Pons (tissue), 1 donor: ENCODE data around the gene ADGRL3.
A peak's percentile ranks its signal among the peaks of the same experiment; 100 is the strongest.
"Not testable (repeated sequence)": the region's sequence is repeated elsewhere in the genome, so short reads cannot be mapped to it uniquely, and the experiment has no call there.

Source experiments
- DNase-seq: peaks from one replicate; pipeline ENCODE4 v3.0.0-alpha.2; 2016; ENCODE audit warnings: low spot score

The ADGRL3 gene

GRCh38 chr4:61812171-61812570, 612.0 kb downstream of the ADGRL3 start:
- DNase-seq, result no peak

DNA sequence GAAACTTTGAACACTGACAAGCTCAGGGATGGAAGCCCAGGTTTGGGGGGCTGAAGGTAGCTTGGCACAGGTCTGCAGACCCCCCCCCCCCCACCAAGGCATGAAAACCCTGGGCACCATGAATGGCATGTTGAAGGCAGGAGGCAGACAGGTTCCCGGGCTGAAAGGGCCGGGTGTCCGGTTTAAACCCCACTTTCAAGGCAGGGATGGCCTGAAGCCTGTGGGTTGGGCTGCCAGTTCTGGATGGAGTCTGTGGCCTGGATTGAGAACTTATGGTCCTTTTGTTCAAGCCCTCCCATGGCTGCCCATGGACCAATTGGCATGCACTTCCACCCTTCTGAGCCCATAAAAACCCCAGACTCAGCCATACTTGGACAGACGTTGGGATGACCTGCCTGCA, 616.9 kb downstream of the ADGRL3 start:
- DNase-seq, result no peak

GRCh38 chr4:61820136-61820535, 620.0 kb downstream of the ADGRL3 start:
- DNase-seq, result no peak

DNA sequence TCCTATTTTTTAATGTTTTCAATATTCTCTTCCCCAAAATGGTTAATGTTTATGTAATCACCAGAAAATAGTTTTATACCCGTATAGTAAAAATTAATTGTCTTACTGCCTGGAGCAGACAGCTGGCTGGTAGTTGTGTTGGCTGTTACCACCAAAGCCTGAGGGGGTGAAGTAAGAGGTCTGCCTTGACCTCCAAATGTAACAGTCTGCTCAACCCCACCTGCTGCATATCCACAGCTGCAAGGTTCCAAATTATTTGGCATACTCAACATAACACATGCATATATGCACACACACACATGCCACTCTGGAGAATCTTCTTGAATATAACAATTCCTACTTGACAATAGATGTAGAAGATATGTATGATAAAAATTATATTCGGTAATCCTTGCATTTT, 624.3 kb downstream of the ADGRL3 start:
- DNase-seq, result no peak

GRCh38 chr4:61827907-61828391, 627.8 kb downstream of the ADGRL3 start:
- no peak for DNase-seq

DNA sequence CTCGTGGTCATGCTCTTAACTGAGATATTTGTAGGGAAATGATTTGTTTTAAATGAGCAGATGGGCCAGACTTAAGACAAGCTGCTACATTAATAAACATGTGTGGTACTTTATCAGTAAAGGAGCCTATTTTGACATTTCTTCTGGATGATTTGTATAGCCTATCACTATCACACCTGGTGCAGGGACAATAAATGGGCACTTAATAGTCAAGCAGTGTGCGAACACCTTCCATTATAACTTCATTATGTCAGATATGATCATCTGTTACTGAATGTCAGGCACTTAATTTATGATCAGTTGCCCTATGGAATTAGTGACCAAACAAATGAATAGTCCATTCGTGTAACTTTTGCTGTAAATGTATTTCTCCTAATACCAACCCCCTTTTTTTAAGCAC, 628.8 kb downstream of the ADGRL3 start:
- DNase-seq, result no peak

- no peak for DNase-seq
These were observed 631.9 kb downstream of the ADGRL3 start for GRCh38 chr4:61831987-61832386.

DNA sequence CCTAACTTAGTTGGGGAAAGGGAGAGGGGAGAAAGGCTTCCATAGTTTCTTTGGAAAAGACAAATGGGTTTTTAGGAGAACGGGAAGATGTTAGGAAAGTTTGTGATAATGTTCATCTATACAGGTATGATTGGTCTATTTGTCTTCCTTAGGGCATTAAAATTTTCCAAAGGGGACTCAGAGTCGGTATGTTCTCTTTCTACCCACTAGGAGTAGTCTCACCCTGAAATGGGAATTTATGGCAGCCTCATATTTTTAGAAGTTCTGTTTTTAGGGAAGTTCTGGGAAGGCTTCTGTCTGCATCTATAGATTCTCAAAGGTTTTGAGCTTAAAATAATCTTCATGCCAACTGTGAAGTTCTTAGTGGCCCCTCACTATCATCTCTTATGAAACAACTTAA, 637.3 kb downstream of the ADGRL3 start:
- no peak for DNase-seq

DNA sequence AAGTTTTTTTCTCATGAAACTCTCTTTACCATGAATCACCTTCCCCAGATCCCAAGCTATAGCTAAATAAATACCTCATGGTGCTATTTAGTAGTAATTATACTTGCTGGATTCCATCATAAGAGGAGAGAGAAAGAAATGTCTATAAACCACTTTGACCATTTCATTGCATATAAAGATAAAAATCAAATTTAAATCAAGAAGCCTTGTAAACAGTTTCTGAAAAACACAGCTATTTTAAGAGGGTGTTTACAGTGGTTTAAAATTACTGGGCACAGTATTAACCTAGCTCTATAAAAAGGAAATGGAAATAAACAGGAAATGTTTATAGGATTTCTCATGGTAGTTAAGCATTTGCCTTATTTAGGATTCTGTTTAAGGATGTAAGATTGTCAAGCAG, 637.9 kb downstream of the ADGRL3 start:
- DNase-seq, result no peak

- no peak for DNase-seq
These were observed 641.6 kb downstream of the ADGRL3 start for GRCh38 chr4:61841714-61842113.

DNA sequence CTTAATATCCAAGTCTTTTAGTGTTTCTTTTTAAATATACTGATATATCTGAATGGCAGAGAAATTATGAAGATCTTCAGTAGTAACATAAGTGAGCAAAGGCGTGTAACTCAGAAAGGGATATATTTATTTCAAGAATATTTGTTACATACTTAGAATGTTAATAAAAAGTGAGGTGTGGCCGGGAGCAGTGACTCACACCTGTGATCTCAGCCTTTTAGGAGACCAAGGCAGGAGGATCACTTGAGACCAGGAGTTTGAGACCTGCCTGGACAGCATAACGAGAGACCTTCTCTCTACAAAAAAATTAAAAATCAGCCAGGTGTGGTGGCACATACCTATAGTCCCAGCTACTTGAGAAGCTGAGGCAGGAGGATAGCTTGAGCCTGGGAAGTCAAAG, 651.0 kb downstream of the ADGRL3 start:
- DNase-seq, result no peak

GRCh38 chr4:61852105-61852504, 652.0 kb downstream of the ADGRL3 start:
- not testable (repeated sequence) for DNase-seq

- no peak for DNase-seq
These were observed 652.9 kb downstream of the ADGRL3 start for GRCh38 chr4:61853041-61853440.

GRCh38 chr4:61860376-61860775, 660.2 kb downstream of the ADGRL3 start:
- DNase-seq, result no peak

DNA sequence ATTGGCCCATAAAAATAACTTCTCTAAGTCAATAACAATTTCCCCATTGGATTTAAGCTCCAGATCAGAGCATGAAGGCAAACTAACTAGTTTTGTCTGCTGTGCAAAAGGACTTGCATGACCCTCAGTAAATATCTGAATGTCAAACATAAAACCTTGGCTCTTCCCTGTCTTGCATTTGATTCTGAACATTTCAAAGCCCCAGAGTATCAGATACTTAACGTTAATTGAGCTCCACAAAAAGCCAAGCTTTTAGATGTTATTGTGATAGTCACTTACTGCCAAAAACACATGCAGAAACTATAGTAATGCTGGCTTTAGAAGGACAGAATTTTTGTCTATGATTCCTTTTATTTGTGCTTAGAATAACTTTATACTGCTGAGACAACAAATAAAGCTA, 664.2 kb downstream of the ADGRL3 start:
- DNase-seq, result no peak

DNA sequence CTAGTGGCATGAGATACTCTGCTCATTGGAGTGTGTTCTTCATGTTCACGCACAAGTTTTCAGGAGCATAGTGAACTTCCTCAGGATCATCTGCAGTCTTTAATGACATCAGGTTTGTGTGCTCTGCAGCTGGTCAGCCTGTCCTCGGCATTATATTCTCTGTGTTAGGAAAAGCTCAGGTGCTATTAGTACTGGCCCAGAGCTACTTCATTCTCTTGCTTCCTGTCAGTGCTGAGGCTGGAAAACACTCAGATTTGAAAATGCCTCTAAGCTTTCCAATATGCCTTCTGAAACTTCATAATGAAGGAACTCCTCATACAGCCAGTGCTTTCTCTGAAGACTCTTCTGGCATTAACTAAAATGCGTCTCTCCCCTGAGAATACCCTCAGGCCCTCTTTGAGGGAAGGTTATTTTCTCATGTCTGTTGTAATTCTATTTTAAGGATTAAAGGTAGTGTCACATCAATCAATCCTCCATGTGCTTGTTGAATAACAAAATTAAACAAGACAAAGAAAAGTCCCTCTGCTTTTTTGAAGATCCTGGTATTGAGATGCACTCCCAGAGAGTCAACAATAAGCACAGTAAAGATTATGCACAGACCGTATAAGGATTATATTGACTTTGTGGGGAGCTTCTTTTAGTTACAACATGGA, 666.4 kb downstream of the ADGRL3 start:
- DNase-seq, result no peak

- peak; percentile 67 for DNase-seq
These were observed 672.9 kb downstream of the ADGRL3 start for GRCh38 chr4:61872983-61873382.

GRCh38 chr4:61877266-61877665, 677.1 kb downstream of the ADGRL3 start:
- DNase-seq, result no peak

DNA sequence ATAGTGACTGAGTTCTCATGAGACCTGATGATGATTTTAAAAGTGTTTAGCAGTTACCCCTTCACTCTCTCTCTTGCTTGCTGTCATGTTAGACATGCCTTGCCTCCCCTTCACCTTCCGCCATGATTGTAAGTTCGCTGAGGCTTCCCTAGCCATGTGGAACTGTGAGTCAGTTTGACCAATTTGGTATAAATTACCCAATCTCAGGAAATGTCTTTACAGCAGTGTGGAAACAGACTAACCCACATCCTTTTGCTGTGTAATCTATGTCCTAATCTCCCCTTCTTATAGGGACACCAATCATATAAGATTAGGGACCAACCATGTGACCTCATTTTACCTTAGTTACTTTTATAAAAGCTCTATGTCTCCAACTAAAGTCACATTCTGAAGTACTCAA, 677.8 kb downstream of the ADGRL3 start:
- no peak for DNase-seq

DNA sequence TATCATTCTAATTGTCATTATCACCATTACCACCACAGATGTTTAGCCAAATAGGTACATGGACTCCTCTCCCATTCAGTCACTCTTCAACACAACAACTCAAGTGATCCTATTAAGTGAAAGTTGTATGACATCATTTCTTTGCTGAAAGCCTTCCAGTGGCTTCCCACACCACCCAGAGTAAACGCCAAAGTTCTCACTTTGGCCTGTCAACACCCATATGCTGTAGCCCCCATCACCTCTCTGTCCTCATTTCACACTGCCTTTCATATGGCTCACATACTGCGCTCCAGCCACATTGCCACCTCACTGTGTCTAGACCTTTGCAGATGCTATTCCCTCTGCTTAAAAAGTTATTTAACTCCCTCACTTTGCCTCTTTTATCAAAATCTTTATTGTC, 682.3 kb downstream of the ADGRL3 start:
- DNase-seq, result no peak

DNA sequence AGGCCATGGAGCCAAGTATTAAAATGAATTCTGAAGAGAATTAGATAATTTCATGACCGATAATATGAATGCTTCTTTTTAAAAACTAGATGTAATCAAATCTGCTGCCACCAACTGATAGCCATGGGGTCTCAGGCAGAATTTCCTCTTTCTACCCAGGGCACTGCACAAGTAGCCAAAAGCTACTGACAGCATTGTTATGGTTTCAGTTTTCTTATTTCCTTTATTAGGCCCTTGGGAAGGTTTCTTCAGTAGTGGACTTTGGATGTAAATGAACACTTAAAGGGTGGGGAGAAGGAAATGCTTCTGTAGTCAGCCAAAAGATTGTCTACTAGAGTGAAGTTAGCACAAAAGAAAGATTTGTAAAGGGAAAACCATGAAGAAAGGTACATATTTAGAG, 686.0 kb downstream of the ADGRL3 start:
- DNase-seq, result no peak

GRCh38 chr4:61889117-61889516, 689.0 kb downstream of the ADGRL3 start:
- no peak for DNase-seq

GRCh38 chr4:61890321-61890720, 690.2 kb downstream of the ADGRL3 start:
- no peak for DNase-seq

GRCh38 chr4:61891953-61892352, 691.8 kb downstream of the ADGRL3 start:
- DNase-seq, result no peak
